ENCODE results near the gene DEFB131B. TPM values are rescaled to one million over a fixed set of nuclear protein-coding genes. Genes with fewer than 3 reads are reported as not detected.
A peak's percentile ranks its signal among the peaks of the same experiment; 100 is the strongest.

DEFB131B gene
- total and polyA plus RNA-seq, 9 of the 15 experiments (the other 6 are each of a cell fraction or from before 2014, with no cell fraction given): not detected

- TF ChIP-seq, protein P1, sequence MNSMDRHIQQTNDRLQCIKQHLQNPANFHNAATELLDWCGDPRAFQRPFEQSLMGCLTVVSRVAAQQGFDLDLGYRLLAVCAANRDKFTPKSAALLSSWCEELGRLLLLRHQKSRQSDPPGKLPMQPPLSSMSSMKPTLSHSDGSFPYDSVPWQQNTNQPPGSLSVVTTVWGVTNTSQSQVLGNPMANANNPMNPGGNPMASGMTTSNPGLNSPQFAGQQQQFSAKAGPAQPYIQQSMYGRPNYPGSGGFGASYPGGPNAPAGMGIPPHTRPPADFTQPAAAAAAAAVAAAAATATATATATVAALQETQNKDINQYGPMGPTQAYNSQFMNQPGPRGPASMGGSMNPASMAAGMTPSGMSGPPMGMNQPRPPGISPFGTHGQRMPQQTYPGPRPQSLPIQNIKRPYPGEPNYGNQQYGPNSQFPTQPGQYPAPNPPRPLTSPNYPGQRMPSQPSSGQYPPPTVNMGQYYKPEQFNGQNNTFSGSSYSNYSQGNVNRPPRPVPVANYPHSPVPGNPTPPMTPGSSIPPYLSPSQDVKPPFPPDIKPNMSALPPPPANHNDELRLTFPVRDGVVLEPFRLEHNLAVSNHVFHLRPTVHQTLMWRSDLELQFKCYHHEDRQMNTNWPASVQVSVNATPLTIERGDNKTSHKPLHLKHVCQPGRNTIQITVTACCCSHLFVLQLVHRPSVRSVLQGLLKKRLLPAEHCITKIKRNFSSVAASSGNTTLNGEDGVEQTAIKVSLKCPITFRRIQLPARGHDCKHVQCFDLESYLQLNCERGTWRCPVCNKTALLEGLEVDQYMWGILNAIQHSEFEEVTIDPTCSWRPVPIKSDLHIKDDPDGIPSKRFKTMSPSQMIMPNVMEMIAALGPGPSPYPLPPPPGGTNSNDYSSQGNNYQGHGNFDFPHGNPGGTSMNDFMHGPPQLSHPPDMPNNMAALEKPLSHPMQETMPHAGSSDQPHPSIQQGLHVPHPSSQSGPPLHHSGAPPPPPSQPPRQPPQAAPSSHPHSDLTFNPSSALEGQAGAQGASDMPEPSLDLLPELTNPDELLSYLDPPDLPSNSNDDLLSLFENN (IDR thresholded peaks at IDR 0.05; ENCODE audit: low read depth in 2 of 2, low read length in 2 of 2): no peak
- TF ChIP-seq MBD2 (IDR thresholded peaks at IDR 0.05; ENCODE audit: borderline replicate concordance, low read depth) (0 out of 2 replicates have a peak, but pooled peaks have one; percentile 9), DMBX1 (CRISPR knock-in tag; IDR thresholded peaks at IDR 0.05; ENCODE audit: borderline replicate concordance) (no peak), TRIM24 (IDR thresholded peaks at IDR 0.05) (no peak), CREB1 (IDR thresholded peaks at IDR 0.05) (peak; percentile 38), CREB1 (CRISPR knock-in tag; IDR thresholded peaks at IDR 0.05) (peak; percentile 34; the same call in 1 of the 2 replicates), MEIS2 (IDR thresholded peaks at IDR 0.05; ENCODE audit: partially characterized antibody) (peak; percentile 45), EGR1 (conservative IDR thresholded peaks at IDR 0.05) (peak; percentile 97), C11orf30 (IDR thresholded peaks at IDR 0.05; ENCODE audit: low read depth) (peak; percentile 87), NFIX (CRISPR knock-in tag; IDR thresholded peaks at IDR 0.05; ENCODE audit: low read depth) (no peak), CCNT2 (IDR thresholded peaks at IDR 0.05; ENCODE audit: borderline replicate concordance, extremely low read depth, insufficient read length, low read depth, low read length) (no peak), ZC3H11A (IDR thresholded peaks at IDR 0.05; ENCODE audit: low read depth, low read length) (0 out of 2 replicates have a peak, but pooled peaks have one; percentile 73), ZNF217 (CRISPR knock-in tag; IDR thresholded peaks at IDR 0.05) (no peak), ZNF23 (CRISPR knock-in tag; IDR thresholded peaks at IDR 0.05) (no peak), ZNF76 (CRISPR knock-in tag; IDR thresholded peaks at IDR 0.05; ENCODE audit: borderline replicate concordance) (no peak), TEAD1 (CRISPR knock-in tag; IDR thresholded peaks at IDR 0.05) (no peak), JUND (IDR thresholded peaks at IDR 0.05; ENCODE audit: borderline replicate concordance, low read depth, low read length) (no peak), JUND (tag; IDR thresholded peaks at IDR 0.05; ENCODE audit: borderline replicate concordance, low read depth, low read length) (no peak), HNRNPLL (IDR thresholded peaks at IDR 0.05; ENCODE audit: low read depth, low read length, poor library complexity, severe bottlenecking) (peak; percentile 16), ZNF311 (CRISPR knock-in tag; IDR thresholded peaks at IDR 0.05) (no peak), ESRRB (CRISPR knock-in tag; IDR thresholded peaks at IDR 0.05; ENCODE audit: borderline replicate concordance) (no peak), TCFL5 (CRISPR knock-in tag; conservative IDR thresholded peaks at IDR 0.05) (0 out of 2 replicates have a peak, but pooled peaks have one; percentile 41), NFE2 (IDR thresholded peaks at IDR 0.05; ENCODE audit: low read depth) (no peak), TCF3 (CRISPR knock-in tag; IDR thresholded peaks at IDR 0.05) (peak; percentile 45)
- TF ChIP-seq, protein P2, sequence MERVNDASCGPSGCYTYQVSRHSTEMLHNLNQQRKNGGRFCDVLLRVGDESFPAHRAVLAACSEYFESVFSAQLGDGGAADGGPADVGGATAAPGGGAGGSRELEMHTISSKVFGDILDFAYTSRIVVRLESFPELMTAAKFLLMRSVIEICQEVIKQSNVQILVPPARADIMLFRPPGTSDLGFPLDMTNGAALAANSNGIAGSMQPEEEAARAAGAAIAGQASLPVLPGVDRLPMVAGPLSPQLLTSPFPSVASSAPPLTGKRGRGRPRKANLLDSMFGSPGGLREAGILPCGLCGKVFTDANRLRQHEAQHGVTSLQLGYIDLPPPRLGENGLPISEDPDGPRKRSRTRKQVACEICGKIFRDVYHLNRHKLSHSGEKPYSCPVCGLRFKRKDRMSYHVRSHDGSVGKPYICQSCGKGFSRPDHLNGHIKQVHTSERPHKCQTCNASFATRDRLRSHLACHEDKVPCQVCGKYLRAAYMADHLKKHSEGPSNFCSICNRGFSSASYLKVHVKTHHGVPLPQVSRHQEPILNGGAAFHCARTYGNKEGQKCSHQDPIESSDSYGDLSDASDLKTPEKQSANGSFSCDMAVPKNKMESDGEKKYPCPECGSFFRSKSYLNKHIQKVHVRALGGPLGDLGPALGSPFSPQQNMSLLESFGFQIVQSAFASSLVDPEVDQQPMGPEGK (CRISPR knock-in tag; IDR thresholded peaks at IDR 0.05; ENCODE audit: borderline replicate concordance): no peak
Measured at GRCh38 chr11:71928737-71929443, 50.6 kb downstream of the DEFB131B start, which contains the start of gene RNF121 (continued).

All from K562 (cell line).